ENCODE data around the gene CEP83. TPM values are rescaled to one million over a fixed set of nuclear protein-coding genes. Genes with fewer than 3 reads are reported as not detected.

CEP83 gene
- total RNA-seq, 3 donors from 2014 or later, result 24.7 to 37.8 (median 27.8) TPM

DNA sequence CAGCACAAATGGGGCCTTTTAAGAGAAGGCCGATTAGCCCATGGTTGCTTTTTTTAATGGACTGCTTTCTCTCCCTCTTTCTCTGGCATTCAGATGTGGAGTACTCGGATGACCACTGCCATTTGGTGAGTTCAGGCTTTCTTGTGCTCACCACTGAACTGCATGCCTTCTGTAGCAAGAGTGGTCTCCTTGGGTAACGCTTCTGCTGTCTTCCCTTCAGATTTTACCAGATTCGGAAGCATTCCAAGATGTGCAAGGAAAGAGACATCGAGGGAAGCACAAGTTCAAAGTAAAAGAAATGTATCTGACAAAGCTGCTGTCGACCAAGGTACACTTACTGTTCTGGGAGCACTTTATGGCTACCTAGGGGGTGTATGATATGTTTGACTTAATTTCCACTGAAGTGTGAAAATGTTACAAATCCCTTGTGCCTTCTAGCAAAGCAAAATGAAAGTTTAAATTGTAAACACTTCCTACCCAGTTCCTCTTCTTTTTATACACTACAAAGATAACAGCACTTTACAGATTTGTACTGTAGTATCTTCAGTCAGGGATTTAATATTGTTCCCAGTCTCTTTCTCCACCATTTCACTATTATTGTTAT, 162.5 kb downstream of the CEP83 start:
- Mint-ChIP-seq H3K36me3 (ENCODE audit: insufficient read depth) (peaks cover 54% of the 10 kb centered on the region), H3K4me3 (no peak overlapping the region)
- ATAC-seq, result no peak

DNA sequence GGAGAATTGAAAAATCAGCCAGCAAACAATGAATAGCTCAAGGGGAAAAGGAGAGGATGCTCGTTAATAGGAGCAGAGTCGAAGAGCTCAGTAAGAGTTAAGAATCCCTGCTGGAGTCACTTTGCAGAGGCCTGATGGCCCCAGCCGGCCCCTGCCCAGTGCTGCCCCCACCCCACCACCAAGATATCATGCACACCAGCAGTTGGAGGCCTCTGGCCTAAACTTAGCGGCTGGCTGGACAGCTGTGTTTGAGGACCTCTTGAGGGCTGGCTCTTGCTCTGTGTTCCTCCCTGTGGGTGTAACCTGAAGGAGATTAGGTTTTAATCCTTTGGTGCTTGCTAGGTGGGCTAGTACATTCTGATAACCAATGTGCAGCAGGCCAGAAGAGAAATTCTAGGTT, 169.3 kb downstream of the CEP83 start:
- Mint-ChIP-seq H3K9me3 (no peaks in the 10 kb centered on the region), H3K4me3 (no peak overlapping the region), H3K27me3 (ENCODE audit: low read depth) (no peaks in the 10 kb centered on the region), H3K36me3 (ENCODE audit: insufficient read depth) (peaks cover 32% of the 10 kb centered on the region), H3K4me1 (ENCODE audit: low read depth) (no peaks in the 10 kb centered on the region)
- no peak for ATAC-seq
- no peak for DNase-seq

More for the DNA sequence above, 162.5 kb downstream of the CEP83 start:
- Mint-ChIP-seq H3K4me1 (ENCODE audit: low read depth) (peaks cover 5% of the 10 kb centered on the region), H3K9me3 (no peaks in the 10 kb centered on the region), H3K27me3 (ENCODE audit: low read depth) (no peaks in the 10 kb centered on the region)
- DNase-seq, result no peak

DNA sequence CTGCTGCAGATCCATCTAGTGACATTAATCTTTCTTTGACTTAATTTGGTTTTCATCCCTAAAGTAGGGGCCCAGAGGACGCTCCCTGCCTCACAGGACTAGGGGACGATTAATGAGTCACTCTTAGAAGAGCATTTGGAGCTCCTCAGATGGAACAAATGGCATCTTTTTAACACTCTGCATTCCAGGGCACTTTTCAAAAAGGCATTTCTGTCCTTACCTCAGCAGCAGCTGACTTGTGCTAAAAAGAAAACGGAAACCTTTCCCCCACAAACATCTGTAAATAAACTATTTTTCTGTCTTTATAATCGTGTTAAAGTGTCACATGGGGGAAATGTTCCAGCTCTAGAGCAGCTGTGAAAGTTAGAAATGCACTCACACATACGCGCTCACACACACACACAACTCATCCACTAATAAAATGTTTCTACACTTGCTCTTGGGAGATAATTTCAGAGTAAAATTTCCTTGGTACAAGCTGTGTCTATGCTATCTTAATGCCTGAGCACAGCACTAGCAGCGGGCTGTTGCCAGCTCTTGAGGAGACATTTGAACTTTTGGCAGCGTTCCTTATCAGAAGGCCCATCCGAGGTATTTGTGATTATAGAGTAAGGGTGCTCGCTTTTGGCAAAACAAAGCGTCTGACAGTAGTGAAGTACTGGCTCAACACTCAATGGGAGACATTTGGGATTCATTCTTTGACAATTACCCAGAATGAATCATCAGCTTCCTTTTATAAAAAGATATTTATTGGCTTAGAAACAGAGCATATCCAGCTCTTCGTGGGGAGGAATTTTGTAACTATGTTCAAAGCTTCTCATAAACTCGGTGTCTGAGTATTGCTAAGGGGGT, 170.0 kb downstream of the CEP83 start:
- Mint-ChIP-seq H3K4me1 (ENCODE audit: low read depth) (peaks cover under 1% of the 10 kb centered on the region), H3K27me3 (ENCODE audit: low read depth) (no peaks in the 10 kb centered on the region), H3K9me3 (no peaks in the 10 kb centered on the region), H3K36me3 (ENCODE audit: insufficient read depth) (peaks cover 30% of the 10 kb centered on the region), H3K4me3 (no peak overlapping the region)
- DNase-seq (no peak), ATAC-seq (no peak)

DNA sequence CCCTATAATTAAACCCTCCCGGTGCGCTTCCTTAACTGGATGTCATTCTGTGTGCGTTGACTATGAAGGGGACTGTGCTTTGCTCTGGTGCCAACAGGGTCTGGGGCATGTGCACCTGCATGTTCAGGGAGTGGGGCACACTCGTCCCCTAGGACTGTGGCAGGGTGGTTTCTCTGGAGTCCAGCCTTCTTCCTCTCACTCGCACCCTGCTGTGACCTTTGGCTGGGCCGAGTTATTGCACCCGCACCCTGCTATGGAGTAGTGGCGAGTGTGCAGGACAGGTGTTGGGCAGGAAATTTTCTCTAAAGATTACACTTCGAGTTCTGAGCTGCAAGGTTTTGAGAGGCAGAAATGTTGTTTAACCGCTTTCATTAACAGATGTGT, 172.4 kb downstream of the CEP83 start:
- no peak for DNase-seq
- H3K9me3 Mint-ChIP-seq, result no peaks in the 10 kb centered on the region
- H3K4me1 Mint-ChIP-seq (ENCODE audit: low read depth), result peaks cover 18% of the 10 kb centered on the region
- no peaks in the 10 kb centered on the region for H3K27me3 Mint-ChIP-seq (ENCODE audit: low read depth)
- peaks cover 37% of the 10 kb centered on the region for H3K36me3 Mint-ChIP-seq (ENCODE audit: insufficient read depth)
- H3K4me3 Mint-ChIP-seq, result no peak overlapping the region
- ATAC-seq, result no peak

DNA sequence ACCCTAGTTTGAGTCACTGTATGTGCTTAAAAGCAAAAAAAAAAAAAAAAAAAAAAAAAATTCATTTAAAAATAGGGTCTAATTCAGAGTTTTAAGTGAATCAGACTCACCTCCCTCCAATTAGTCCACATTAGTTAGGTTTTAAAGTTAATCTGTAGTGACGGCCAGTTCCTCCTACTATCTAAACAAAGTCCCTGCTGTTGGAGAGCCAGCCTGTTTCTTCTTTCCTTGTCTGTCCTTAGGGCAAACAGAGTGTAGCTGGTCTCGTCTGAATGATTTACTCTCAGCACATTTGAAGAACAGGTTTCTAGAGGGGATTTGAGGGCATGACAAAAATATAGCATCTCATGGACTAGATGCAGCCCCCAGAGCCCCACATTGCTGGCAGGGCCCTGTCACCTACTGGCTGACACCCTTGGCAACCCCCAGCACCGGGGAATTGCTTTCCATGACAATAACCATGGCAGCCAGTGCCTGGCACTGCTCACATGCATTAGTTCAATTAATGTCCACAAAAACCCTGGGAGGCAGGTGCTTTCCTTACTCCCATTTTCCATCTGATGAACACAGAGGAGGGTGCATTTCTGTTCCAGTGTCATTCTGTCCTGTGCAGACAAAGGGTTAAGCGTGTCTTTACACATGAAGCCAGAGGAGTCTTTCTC, 173.0 kb downstream of the CEP83 start:
- Mint-ChIP-seq H3K4me1 (ENCODE audit: low read depth) (peaks cover 23% of the 10 kb centered on the region), H3K4me3 (no peak overlapping the region), H3K27me3 (ENCODE audit: low read depth) (no peaks in the 10 kb centered on the region), H3K9me3 (no peaks in the 10 kb centered on the region), H3K36me3 (ENCODE audit: insufficient read depth) (peaks cover 34% of the 10 kb centered on the region)
- DNase-seq (no peak), ATAC-seq (no peak)

DNA sequence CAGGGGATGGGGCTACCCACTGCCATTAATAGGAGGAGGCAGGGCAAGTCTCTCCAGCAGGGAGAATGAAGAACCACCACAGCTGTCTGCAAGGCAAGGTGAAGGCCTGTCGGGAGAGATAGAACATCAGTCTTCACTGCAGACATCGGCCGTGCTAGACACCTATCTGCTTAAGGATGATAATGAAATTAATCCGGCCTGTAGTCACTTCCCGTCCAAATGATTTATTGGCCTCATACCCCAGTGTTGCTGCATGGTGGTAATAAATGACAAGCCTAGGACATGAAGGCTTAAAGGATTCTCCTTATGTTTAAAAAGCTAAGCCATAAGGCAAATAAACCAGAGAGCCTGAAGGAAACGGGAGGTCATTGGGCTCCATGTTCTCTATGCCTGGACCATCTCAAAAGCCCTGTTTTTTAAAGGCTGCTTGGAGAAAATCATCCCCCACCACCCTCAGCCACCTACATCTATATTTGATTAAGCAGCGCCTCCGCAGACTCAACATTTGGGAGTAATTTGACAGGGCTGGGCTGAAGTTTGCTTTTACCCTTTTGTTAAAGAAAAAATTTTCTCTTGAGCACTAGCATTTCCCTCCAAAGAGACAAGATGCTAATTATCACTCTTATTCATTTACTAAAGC, 173.6 kb downstream of the CEP83 start:
- no peaks in the 10 kb centered on the region for H3K27me3 Mint-ChIP-seq (ENCODE audit: low read depth)
- ATAC-seq, result no peak
- no peaks in the 10 kb centered on the region for H3K9me3 Mint-ChIP-seq

DNA sequence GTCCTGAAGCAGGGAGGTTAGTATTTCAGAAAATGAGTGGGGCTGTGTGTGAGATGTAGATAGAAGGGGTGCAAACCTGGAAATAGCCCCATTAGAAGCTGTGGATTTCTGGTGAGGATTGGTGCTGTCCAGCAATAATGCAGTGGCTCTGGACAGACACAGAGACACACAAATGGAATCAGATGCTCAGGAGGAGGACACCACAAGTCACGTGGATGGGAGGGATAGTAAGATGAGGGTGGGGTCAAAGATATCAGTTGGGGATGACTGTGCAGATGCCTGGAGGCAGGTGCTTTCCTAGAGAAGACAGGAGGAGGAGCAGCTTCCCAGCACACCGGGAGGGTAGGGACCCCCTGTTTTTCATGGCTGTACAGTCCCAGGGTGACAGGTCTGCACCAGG, 174.8 kb downstream of the CEP83 start:
- DNase-seq, result no peak
- peaks cover 33% of the 10 kb centered on the region for H3K36me3 Mint-ChIP-seq (ENCODE audit: insufficient read depth)
- no peaks in the 10 kb centered on the region for H3K27me3 Mint-ChIP-seq (ENCODE audit: low read depth)
- no peaks in the 10 kb centered on the region for H3K9me3 Mint-ChIP-seq
- peaks cover 26% of the 10 kb centered on the region for H3K4me1 Mint-ChIP-seq (ENCODE audit: low read depth)
- H3K4me3 Mint-ChIP-seq, result no peak overlapping the region
- ATAC-seq, result no peak

More for the DNA sequence above, 173.6 kb downstream of the CEP83 start:
- Mint-ChIP-seq H3K4me3 (no peak overlapping the region), H3K4me1 (ENCODE audit: low read depth) (peaks cover 26% of the 10 kb centered on the region), H3K36me3 (ENCODE audit: insufficient read depth) (peaks cover 32% of the 10 kb centered on the region)
- DNase-seq, result no peak

DNA sequence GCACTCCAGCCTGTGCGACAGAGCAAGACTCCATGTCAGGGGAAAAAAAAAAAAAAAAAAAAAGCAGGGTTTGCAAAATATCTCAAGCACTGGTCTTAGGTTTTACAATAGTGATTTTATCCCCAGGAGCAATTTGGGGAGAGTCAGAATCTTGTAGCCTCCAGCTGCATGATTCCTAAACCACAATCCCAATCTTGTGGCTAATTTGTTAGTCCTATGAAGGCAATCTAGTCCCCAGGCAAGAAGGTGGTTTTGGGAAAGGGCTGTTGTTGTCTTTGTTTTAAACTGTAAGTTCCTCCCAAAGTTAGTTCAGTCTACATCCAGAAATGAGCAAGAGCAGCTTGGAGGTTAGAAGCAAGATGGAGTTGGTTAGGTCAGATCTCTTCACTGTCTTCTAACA, 175.6 kb downstream of the CEP83 start:
- no peak for ATAC-seq
- Mint-ChIP-seq H3K4me3 (no peak overlapping the region), H3K27me3 (ENCODE audit: low read depth) (no peaks in the 10 kb centered on the region), H3K9me3 (no peaks in the 10 kb centered on the region), H3K4me1 (ENCODE audit: low read depth) (peaks cover 26% of the 10 kb centered on the region), H3K36me3 (ENCODE audit: insufficient read depth) (peaks cover 34% of the 10 kb centered on the region)
- DNase-seq, result no peak

DNA sequence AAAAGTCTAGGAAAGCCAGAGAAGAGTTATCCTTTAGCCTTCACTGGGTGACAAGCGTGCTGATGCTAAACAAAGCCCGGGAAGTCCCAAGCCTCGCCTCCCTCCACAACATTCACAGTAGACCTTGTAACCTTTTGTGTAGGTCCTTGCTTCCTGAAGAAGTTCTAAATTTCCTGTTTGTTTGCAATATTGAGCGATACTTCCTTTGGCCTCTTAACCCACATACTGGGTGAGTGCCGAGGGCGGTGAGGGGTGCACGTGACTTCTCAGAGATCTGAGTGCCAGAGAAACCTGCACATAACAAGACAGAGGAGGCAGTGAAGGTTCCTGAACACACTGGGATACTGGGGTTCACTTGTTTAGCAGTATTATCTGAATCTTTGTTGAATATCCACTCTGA, 177.0 kb downstream of the CEP83 start:
- ATAC-seq (peak; percentile 57 to 67), DNase-seq (peak; percentile 18)
- peaks cover 26% of the 10 kb centered on the region for H3K36me3 Mint-ChIP-seq (ENCODE audit: insufficient read depth)
- H3K9me3 Mint-ChIP-seq, result no peaks in the 10 kb centered on the region
- H3K27me3 Mint-ChIP-seq (ENCODE audit: low read depth), result no peaks in the 10 kb centered on the region
- peaks cover 26% of the 10 kb centered on the region for H3K4me1 Mint-ChIP-seq (ENCODE audit: low read depth)
- H3K4me3 Mint-ChIP-seq, result peak overlapping the region; percentile 32

DNA sequence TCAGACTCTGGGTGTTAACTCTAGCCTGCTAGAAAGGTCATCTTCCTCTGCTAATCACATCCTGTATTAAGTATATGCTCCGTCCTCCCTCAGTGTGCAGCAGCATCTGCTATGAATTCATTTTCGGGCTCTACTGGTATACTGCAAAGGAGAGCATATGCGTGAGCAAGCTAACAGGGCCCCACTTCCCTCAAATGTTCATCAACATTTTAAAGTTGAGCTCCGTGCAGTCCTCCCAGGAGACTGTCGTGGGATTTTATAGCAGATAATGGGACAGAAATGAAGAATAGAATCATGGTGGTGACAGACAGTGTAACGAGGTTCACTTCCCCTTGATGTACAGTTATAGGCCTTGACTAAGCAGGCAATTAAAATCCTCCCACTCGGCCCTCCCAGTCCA, 179.6 kb downstream of the CEP83 start:
- Mint-ChIP-seq H3K36me3 (ENCODE audit: insufficient read depth) (peaks cover 24% of the 10 kb centered on the region), H3K9me3 (no peaks in the 10 kb centered on the region)
- no peak for ATAC-seq

DNA sequence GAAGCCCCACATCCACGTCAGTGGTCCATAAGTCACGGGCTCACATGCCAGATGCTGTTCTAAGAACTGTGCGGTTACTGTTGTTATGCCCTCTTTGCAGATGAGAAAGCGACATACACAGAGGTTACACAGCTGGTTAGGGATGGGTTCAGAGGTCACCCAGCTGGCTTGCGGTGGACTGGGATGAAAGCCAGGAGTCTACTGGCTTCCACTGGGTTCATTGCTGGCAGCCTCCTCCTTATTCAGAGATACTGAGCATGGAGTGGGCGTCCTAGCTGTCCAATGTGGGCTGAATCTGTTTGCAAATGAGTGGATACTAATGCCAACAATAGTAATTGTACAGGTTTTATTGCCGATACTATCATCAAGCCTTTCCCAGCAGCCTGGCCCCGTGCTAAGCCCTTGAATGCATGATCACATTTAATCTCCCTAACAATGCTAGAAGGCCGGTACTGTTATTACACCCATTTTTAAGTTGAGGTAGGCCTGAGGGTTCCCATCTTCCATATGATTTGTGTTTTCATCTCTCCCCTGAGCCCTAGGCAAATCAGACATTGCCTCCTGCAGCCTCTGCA, 182.2 kb downstream of the CEP83 start:
- ATAC-seq (no peak), DNase-seq (no peak)
- no peaks in the 10 kb centered on the region for H3K9me3 Mint-ChIP-seq
- H3K4me3 Mint-ChIP-seq, result no peak overlapping the region
- H3K4me1 Mint-ChIP-seq (ENCODE audit: low read depth), result peaks cover 10% of the 10 kb centered on the region
- H3K36me3 Mint-ChIP-seq (ENCODE audit: insufficient read depth), result peaks cover 16% of the 10 kb centered on the region
- H3K27me3 Mint-ChIP-seq (ENCODE audit: low read depth), result no peaks in the 10 kb centered on the region

More for the DNA sequence above, 179.6 kb downstream of the CEP83 start:
- Mint-ChIP-seq H3K4me3 (no peak overlapping the region), H3K4me1 (ENCODE audit: low read depth) (peaks cover 26% of the 10 kb centered on the region), H3K27me3 (ENCODE audit: low read depth) (no peaks in the 10 kb centered on the region)
- no peak for DNase-seq

DNA sequence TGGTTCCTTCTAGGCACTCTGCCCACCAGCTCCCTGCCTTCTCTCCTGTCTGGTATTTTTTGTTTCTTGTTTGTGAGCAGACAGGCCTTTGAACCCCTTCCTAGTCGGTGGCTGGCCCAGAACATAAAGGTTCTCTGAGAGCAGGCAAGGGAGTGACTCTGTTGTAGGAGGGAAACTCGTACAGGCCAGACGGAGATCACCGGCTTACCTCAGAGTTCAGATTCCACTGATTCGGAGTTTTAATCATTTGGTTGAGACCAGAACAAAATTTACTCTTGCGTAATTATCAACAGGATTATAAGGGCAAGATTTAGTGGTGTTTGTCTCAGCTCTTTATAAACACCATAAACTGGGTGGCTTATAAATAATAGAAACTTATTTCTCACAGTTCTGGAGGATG, 182.9 kb downstream of the CEP83 start:
- Mint-ChIP-seq H3K36me3 (ENCODE audit: insufficient read depth) (peaks cover 17% of the 10 kb centered on the region), H3K4me3 (no peak overlapping the region)

DNA sequence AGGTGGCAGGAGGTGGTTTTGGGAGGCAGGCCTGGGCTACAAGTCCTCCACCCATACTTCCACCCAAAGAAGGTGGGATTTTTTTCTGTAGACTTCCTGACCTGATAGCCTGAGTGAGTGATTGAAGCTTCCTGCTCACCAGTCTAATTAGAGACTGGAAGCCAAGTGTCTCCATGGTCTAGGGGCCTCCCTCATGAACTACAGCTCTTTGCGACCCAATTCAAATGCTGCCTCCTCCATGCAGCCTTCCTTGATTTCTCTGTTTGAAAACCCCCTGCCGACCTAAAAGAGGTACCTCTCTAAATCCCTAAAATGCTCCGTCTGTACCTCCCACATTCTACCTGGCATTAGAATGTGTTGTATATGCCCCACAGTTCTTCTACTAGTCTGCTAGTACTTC, 186.4 kb downstream of the CEP83 start:
- no peak for ATAC-seq
- H3K4me3 Mint-ChIP-seq, result no peak overlapping the region
- no peaks in the 10 kb centered on the region for H3K27me3 Mint-ChIP-seq (ENCODE audit: low read depth)

More for the DNA sequence above, 182.9 kb downstream of the CEP83 start:
- H3K4me1 Mint-ChIP-seq (ENCODE audit: low read depth), result peaks cover 8% of the 10 kb centered on the region
- DNase-seq (no peak), ATAC-seq (no peak)
- no peaks in the 10 kb centered on the region for H3K9me3 Mint-ChIP-seq
- no peaks in the 10 kb centered on the region for H3K27me3 Mint-ChIP-seq (ENCODE audit: low read depth)

DNA sequence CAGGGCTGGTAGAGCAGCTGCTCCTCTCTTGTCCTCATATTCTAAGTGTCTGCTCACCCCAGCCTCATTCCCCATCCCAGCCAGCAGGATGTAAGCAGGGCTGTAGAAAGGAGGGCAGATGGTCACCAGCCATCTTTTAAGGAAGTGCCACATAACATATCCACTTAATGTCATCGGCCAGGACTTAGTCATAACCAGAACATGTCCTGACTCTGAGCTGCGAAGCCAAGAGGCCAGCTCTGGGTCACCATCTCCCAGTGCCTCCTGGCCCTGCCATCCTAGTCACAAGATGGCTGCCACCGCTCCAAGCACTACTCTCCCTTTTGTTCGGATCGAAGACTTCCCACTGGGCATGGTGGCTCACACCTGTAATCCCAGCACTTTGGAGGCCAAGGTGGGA, 187.4 kb downstream of the CEP83 start:
- no peak overlapping the region for H3K4me3 Mint-ChIP-seq
- no peak for DNase-seq
- no peak for ATAC-seq
- H3K4me1 Mint-ChIP-seq (ENCODE audit: low read depth), result peaks cover 45% of the 10 kb centered on the region
- H3K36me3 Mint-ChIP-seq (ENCODE audit: insufficient read depth), result peaks cover 13% of the 10 kb centered on the region
- no peaks in the 10 kb centered on the region for H3K27me3 Mint-ChIP-seq (ENCODE audit: low read depth)
- H3K9me3 Mint-ChIP-seq, result no peaks in the 10 kb centered on the region

More for the DNA sequence above, 186.4 kb downstream of the CEP83 start:
- no peaks in the 10 kb centered on the region for H3K9me3 Mint-ChIP-seq
- H3K36me3 Mint-ChIP-seq (ENCODE audit: insufficient read depth), result peaks cover 12% of the 10 kb centered on the region
- H3K4me1 Mint-ChIP-seq (ENCODE audit: low read depth), result peaks cover 36% of the 10 kb centered on the region
- DNase-seq, result no peak
